PC-3 (cell line): ENCODE results near the gene SLC38A5. TPM values are rescaled to one million over a fixed set of nuclear protein-coding genes. Genes with fewer than 3 reads are reported as not detected.

Experiments used
- ATAC-seq: fragments of 200-7000 bp; cut with Tn5 transposase; 2 replicates; pipeline ENCODE4 v1.9.1; 2020; ENCODE audit warnings: mild to moderate bottlenecking, moderate library complexity
- BruUV-seq: library from RNA; stranded (reverse); fragments of 400-500 nt; replicated peaks from 2 replicates; lab custom pipeline; 2021; lab: Mats Ljungman, UMichigan
- CTCF ChIA-PET: fragments of 300-600 bp; sonication (Branson Sonifier 250); formaldehyde crosslinking; loops from one replicate; lab custom pipeline; 2022; ENCODE audit warnings: antibody characterized with exemption; lab: Charles Lee
- POLR2A ChIA-PET: fragments of 300-600 bp; sonication (Branson Sonifier 250); formaldehyde crosslinking; loops from one replicate; lab custom pipeline; 2022; ENCODE audit warnings: antibody characterized with exemption; ENCODE audit not compliant: unreplicated experiment; lab: Charles Lee
- DNase-seq: peaks from one replicate; pipeline ENCODE4 v3.0.0-alpha.2; 2015
- H2AFZ ChIP-seq: fragments of 300-600 bp; sonication (generic); 2 replicates; pipeline ENCODE4 v1.6.0; 2016; ENCODE audit warnings: antibody characterized with exemption, low read length
- H3F3A ChIP-seq: fragments of 300-600 bp; sonication (generic); one replicate; pipeline ENCODE4 v1.6.0; 2017; ENCODE audit warnings: antibody characterized with exemption, low read length, control low read depth, mild to moderate bottlenecking; ENCODE audit not compliant: unreplicated experiment
- H3K27ac ChIP-seq: fragments of 300-600 bp; sonication (generic); 2 replicates; pipeline ENCODE4 v1.5.1; 2016; ENCODE audit warnings: mild to moderate bottlenecking, low read length
- H3K27me3 ChIP-seq: fragments of 300-600 bp; sonication (generic); 2 replicates; pipeline ENCODE4 v1.6.1; 2016; ENCODE audit warnings: low read length, mixed read lengths
- H3K36me3 ChIP-seq: fragments of 300-600 bp; sonication (generic); 2 replicates; pipeline ENCODE4 v1.6.1; 2016; ENCODE audit warnings: low read depth, mixed run types, low read length, mixed read lengths
- H3K4me1 ChIP-seq: fragments of 300-600 bp; sonication (generic); 2 replicates; pipeline ENCODE4 v1.5.1; 2016; ENCODE audit warnings: low read length; ENCODE audit not compliant: insufficient read depth
- H3K4me2 ChIP-seq: fragments of 300-600 bp; sonication (generic); 2 replicates; pipeline ENCODE4 v1.6.0; 2016; ENCODE audit warnings: low read length
- H3K4me3 ChIP-seq: fragments of 300-600 bp; sonication (generic); 2 replicates; pipeline ENCODE4 v1.5.1; 2016; ENCODE audit warnings: mild to moderate bottlenecking, low read length, mixed read lengths
- H3K79me2 ChIP-seq: fragments of 300-600 bp; sonication (generic); 2 replicates; pipeline ENCODE4 v1.6.1; 2017; ENCODE audit warnings: low read length, mixed read lengths
- H3K9ac ChIP-seq: fragments of 300-600 bp; sonication (generic); 2 replicates; pipeline ENCODE4 v1.6.0; 2016; ENCODE audit warnings: mild to moderate bottlenecking, low read length
- H3K9me2 ChIP-seq: fragments of 300-600 bp; sonication (generic); replicated peaks from 2 replicates; pipeline ENCODE4 v1.6.1; 2016; ENCODE audit warnings: mixed run types, low read length, mixed read lengths
- H3K9me3 ChIP-seq: fragments of 300-600 bp; sonication (generic); 2 replicates; pipeline ENCODE4 v1.6.1; 2016; ENCODE audit warnings: low read length, mixed read lengths
- H4K20me1 ChIP-seq: fragments of 300-600 bp; sonication (generic); 2 replicates; pipeline ENCODE4 v1.6.1; 2016; ENCODE audit warnings: low read length, mixed read lengths
- EZH2 ChIP-seq: fragments of 300-600 bp; sonication (generic); IDR thresholded peaks from one replicate; pipeline ENCODE4 v1.6.1; 2017; ENCODE audit warnings: antibody characterized with exemption, mild to moderate bottlenecking, low read length; ENCODE audit not compliant: unreplicated experiment
- EZH2phosphoT487 ChIP-seq: fragments of 300-600 bp; sonication (generic); IDR thresholded peaks from 2 replicates; pipeline ENCODE4 v1.6.1; 2018; ENCODE audit warnings: mild to moderate bottlenecking, antibody characterized with exemption, low read length, borderline replicate concordance
- intact Hi-C: fragments of 100-400 bp; cut with micrococcal nuclease; formaldehyde crosslinking; loops from 2 replicates; pipeline ENCODE4 v1.9.0; 2023
- total RNA-seq: library from RNA; depleted of rRNA; stranded (reverse); fragments of >200 nt; gene quantifications from 2 replicates; pipeline ENCODE4 v1.2.3, GENCODE V29; 2014
- TF ChIP-seq, protein P1 (sequence below): fragments of 300-600 bp; sonication (generic); conservative IDR thresholded peaks from 2 replicates; pipeline ENCODE4 v1.5.1; 2017; ENCODE audit warnings: antibody characterized with exemption, low read depth, mild to moderate bottlenecking, low read length

The SLC38A5 gene
- total RNA-seq, 1 experiment from 2014 or later = 2.4 TPM

DNA sequence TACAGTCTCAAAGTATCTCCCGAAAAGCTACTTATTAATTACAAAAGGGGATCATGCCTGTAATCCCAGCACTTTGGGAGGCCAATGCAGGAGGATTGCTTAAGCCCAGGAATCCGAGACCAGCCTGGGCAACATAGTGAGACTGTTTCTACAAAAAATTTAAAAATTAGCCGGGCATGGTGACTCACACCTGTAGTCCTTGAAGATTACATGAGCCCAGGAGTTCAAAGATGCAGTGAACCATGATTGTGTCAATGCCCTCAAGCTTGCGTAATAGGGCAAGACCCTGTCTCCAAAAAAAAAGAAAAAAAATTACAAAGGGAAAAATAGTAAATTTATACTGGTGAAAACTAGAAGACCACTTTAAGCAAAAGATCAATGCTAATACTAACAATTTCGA, 35.4 kb upstream of the SLC38A5 start:
- POLR2A ChIA-PET = no interaction called here
- ATAC-seq (no peak), DNase-seq (no peak)
- Histone ChIP-seq H3K79me2 (peaks cover 19% of the 10 kb centered on the region; the same call in 1 of the 2 replicates), H3K27me3 (no peaks in the 10 kb centered on the region), H3K9ac (no peak overlapping the region), H3K9me3 (no peaks in the 10 kb centered on the region), H3K27ac (no peak overlapping the region), H2AFZ (no peak overlapping the region), H3K4me2 (no peak overlapping the region), H3K36me3 (no peaks in the 10 kb centered on the region), H3K4me3 (no peak overlapping the region), H3F3A (no peaks in the 10 kb centered on the region), H3K9me2 (no peaks in the 10 kb centered on the region), H4K20me1 (no peaks in the 10 kb centered on the region), H3K4me1 (peaks cover 11% of the 10 kb centered on the region; the same call in 1 of the 2 replicates)
- no TSS peak for BruUV-seq
- CTCF ChIA-PET = interaction anchor here (0.6 kb wide), 1 partner anchor 11 kb away, joined by 3 read pairs; no protein-coding TSS in a partner anchor
- TF ChIP-seq EZH2 (no peak), EZH2phosphoT487 (no peak)
- TF ChIP-seq, protein P1, sequence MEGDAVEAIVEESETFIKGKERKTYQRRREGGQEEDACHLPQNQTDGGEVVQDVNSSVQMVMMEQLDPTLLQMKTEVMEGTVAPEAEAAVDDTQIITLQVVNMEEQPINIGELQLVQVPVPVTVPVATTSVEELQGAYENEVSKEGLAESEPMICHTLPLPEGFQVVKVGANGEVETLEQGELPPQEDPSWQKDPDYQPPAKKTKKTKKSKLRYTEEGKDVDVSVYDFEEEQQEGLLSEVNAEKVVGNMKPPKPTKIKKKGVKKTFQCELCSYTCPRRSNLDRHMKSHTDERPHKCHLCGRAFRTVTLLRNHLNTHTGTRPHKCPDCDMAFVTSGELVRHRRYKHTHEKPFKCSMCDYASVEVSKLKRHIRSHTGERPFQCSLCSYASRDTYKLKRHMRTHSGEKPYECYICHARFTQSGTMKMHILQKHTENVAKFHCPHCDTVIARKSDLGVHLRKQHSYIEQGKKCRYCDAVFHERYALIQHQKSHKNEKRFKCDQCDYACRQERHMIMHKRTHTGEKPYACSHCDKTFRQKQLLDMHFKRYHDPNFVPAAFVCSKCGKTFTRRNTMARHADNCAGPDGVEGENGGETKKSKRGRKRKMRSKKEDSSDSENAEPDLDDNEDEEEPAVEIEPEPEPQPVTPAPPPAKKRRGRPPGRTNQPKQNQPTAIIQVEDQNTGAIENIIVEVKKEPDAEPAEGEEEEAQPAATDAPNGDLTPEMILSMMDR = no peak
- intact Hi-C loops = no loop called here

DNA sequence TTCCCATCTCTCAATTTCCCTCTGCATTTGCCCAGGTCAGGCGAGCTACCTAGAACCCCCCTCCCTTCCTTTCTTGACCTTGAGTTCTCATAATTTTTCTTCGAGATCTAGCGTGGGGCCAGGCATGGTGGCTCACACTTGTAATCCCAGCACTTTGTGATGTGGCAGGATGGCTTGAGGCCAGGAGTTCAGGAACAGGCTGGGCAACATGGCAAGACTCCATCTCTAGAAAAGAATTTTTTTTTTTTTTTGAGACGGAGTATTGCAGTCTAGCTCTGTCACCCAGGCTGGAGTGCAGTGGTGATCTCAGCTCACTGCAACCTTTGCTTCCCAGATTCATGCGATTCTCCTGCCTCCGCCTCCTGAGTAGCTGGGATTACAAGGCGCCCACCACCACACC, 34.2 kb upstream of the SLC38A5 start:
- no peaks in the 10 kb centered on the region for H3K9me2 ChIP-seq
- intact Hi-C loops = no loop called here
- CTCF ChIA-PET = no interaction called here

DNA sequence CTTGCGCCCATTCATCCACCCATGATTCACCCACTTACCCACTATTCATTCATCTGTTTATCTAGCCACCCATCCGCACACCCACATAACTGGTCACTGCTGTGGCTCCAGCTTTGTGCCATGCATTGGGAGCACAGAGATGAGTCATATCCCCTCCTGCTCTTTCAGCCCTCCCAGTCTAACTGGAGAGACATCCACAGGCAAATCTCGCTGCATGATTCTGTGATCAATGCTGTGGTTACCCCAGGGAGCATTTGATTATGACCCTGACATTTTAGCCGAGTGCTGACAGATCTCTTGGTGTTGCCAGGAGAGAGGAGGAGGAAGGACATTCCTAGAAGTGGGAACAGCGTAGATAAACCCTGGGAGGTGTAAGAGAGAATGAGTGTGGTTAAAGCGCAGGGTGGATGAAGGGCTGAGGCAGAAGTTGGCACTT, 28.3 kb upstream of the SLC38A5 start:
- Histone ChIP-seq H3K27me3 (no peaks in the 10 kb centered on the region), H3K36me3 (no peaks in the 10 kb centered on the region), H4K20me1 (no peaks in the 10 kb centered on the region), H3K9me2 (no peaks in the 10 kb centered on the region), H3K4me2 (peak overlapping the region; percentile 48), H3K9me3 (no peaks in the 10 kb centered on the region), H3K27ac (peak overlapping the region; percentile 90), H3K9ac (no peak overlapping the region; the same call in 1 of the 2 replicates), H3F3A (peaks cover 8% of the 10 kb centered on the region), H3K4me1 (peaks cover 15% of the 10 kb centered on the region), H3K4me3 (no peak overlapping the region), H3K79me2 (no peaks in the 10 kb centered on the region), H2AFZ (no peak overlapping the region)
- DNase-seq (peak; percentile 86), ATAC-seq (peak; percentile 92)
- POLR2A ChIA-PET = no interaction called here
- BruUV-seq = no TSS peak
- TF ChIP-seq, protein P1 = no peak
- no peak for TF ChIP-seq EZH2phosphoT487
- TF ChIP-seq EZH2 = no peak
- intact Hi-C loops = no loop called here
- CTCF ChIA-PET = no interaction called here

More for the DNA sequence above, 34.2 kb upstream of the SLC38A5 start:
- Histone ChIP-seq H3K36me3 (no peaks in the 10 kb centered on the region), H4K20me1 (no peaks in the 10 kb centered on the region), H3F3A (no peaks in the 10 kb centered on the region), H3K4me1 (peaks cover 4% of the 10 kb centered on the region; the same call in 1 of the 2 replicates), H3K27me3 (no peaks in the 10 kb centered on the region), H3K27ac (no peak overlapping the region), H3K79me2 (peaks cover 11% of the 10 kb centered on the region; the same call in 1 of the 2 replicates), H3K9ac (no peak overlapping the region), H2AFZ (no peak overlapping the region), H3K9me3 (no peaks in the 10 kb centered on the region), H3K4me3 (no peak overlapping the region), H3K4me2 (no peak overlapping the region)
- DNase-seq (no peak), ATAC-seq (no peak)
- BruUV-seq = no TSS peak
- TF ChIP-seq EZH2phosphoT487 (no peak), EZH2 (no peak)
- TF ChIP-seq, protein P1 = no peak
- POLR2A ChIA-PET = no interaction called here
